SK-N-SH (cell line): ENCODE data around the gene CYP11A1. TPM values are rescaled to one million over a fixed set of nuclear protein-coding genes. Genes with fewer than 3 reads are reported as not detected.

Experiments
- CTCF ChIA-PET: fragments of 300-600, 350-600 bp; formaldehyde crosslinking; extraction: SDS; loops from one replicate; lab custom pipeline; 2021; lab: Yijun Ruan, JAX
- POLR2A ChIA-PET: fragments of 350-600 bp; sonication (Branson Sonifier 250); formaldehyde crosslinking; extraction: SDS; loops from one replicate; lab custom pipeline; 2020; ENCODE audit warnings: antibody characterized with exemption, inconsistent platforms; lab: Yijun Ruan, JAX
- DNase-seq: peaks from one replicate; pipeline ENCODE4 v3.0.0; 2012
- H2AFZ ChIP-seq: fragments of 200-600 bp; sonication (generic); 2 replicates; pipeline ENCODE4 v1.8.1; 2016; ENCODE audit warnings: antibody characterized with exemption, mild to moderate bottlenecking, low read depth
- H3F3A ChIP-seq: fragments of 200-600 bp; sonication (generic); replicated peaks from 2 replicates; pipeline ENCODE3; 2016; ENCODE audit warnings: antibody characterized with exemption, mild to moderate bottlenecking; ENCODE audit not compliant: insufficient read depth
- H3K27ac ChIP-seq, 2 experiments: fragments of 200-500 bp in 1 of 2; fragments of 200-600 bp in 1 of 2; sonication (Bioruptor generic) in 1 of 2; sonication (generic), shearing (Covaris generic) in 1 of 2; 2 replicates each; pipeline versions ENCODE4 v1.5.1 to v1.6.1; 2014 to 2016; ENCODE audit warnings: low read depth in 2 of 2, inconsistent platforms in 1 of 2, low read length in 1 of 2, mild to moderate bottlenecking in 1 of 2, mixed read lengths in 1 of 2
- H3K27me3 ChIP-seq: fragments of 200-600 bp; sonication (generic), shearing (Covaris generic); 2 replicates; pipeline ENCODE4 v1.6.1; 2016; ENCODE audit warnings: mixed run types; ENCODE audit not compliant: insufficient read depth
- H3K36me3 ChIP-seq, 2 experiments: fragments of 200-500 bp in 1 of 2; fragments of 200-600 bp in 1 of 2; sonication (Bioruptor generic) in 1 of 2; sonication (generic) in 1 of 2; replicated peaks in 1 of 2; 2 replicates each; pipeline versions ENCODE3 to v1.5.1; 2014 to 2016; ENCODE audit warnings: low read length in 1 of 2, mild to moderate bottlenecking in 1 of 2; ENCODE audit not compliant: insufficient read depth in 2 of 2, control insufficient read depth in 1 of 2
- H3K4me1 ChIP-seq, 2 experiments: fragments of 200-500 bp in 1 of 2; fragments of 200-600 bp in 1 of 2; sonication (Bioruptor generic) in 1 of 2; sonication (generic), shearing (Covaris generic) in 1 of 2; 2 replicates each; pipeline versions ENCODE4 v1.5.1 to v1.6.1; 2014 to 2016; ENCODE audit warnings: low read depth in 1 of 2, low read length in 1 of 2, mixed run types in 1 of 2; ENCODE audit not compliant: insufficient read depth in 2 of 2, control insufficient read depth in 1 of 2
- H3K4me2 ChIP-seq: fragments of 200-600 bp; sonication (generic), shearing (Covaris generic); 2 replicates; pipeline ENCODE4 v1.6.1; 2017; ENCODE audit warnings: mixed run types
- H3K4me3 ChIP-seq, 2 experiments: fragments of 200-500 bp in 1 of 2; fragments of 200-600 bp in 1 of 2; sonication (Bioruptor generic) in 1 of 2; sonication (generic), shearing (Covaris generic) in 1 of 2; 2 replicates each; pipeline versions ENCODE4 v1.5.1 to v1.8.1; 2014 to 2016; ENCODE audit warnings: low read depth in 2 of 2, inconsistent platforms in 1 of 2, low read length in 1 of 2, mild to moderate bottlenecking in 1 of 2, mixed read lengths in 1 of 2, moderate library complexity in 1 of 2
- H3K79me2 ChIP-seq: fragments of 200-600 bp; sonication (generic); 2 replicates; pipeline ENCODE4 v1.8.1; 2017; ENCODE audit warnings: mild to moderate bottlenecking; ENCODE audit not compliant: insufficient read depth
- H3K9ac ChIP-seq: fragments of 200-600 bp; sonication (generic); 2 replicates; pipeline ENCODE4 v1.6.1; 2017; ENCODE audit warnings: mixed run types
- H3K9me2 ChIP-seq: fragments of 200-600 bp; sonication (generic); 2 replicates; pipeline ENCODE4 v1.6.1; 2017; ENCODE audit warnings: mixed run types
- H3K9me3 ChIP-seq: fragments of 200-600 bp; sonication (generic); 2 replicates; pipeline ENCODE4 v1.6.1; 2017; ENCODE audit warnings: mixed run types, mild to moderate bottlenecking, moderate library complexity
- H4K20me1 ChIP-seq: fragments of 200-600 bp; sonication (generic); 2 replicates; pipeline ENCODE4 v1.6.1; 2017; ENCODE audit warnings: mild to moderate bottlenecking, mixed run types; ENCODE audit not compliant: insufficient read depth
- CTCF ChIP-seq: fragments of 200-600 bp; sonication (generic); IDR thresholded peaks from 2 replicates; pipeline ENCODE4 v1.6.1; 2017; ENCODE audit warnings: antibody characterized with exemption, mild to moderate bottlenecking, moderate library complexity
- ELF1 ChIP-seq: IDR thresholded peaks from 2 replicates; pipeline ENCODE4 v1.4.0; 2012
- EP300 ChIP-seq, 2 experiments: IDR thresholded peaks; 2 replicates each; pipeline versions ENCODE4 v1.4.0 to v1.6.1; 2012; ENCODE audit warnings: borderline replicate concordance in 1 of 2, low read depth in 1 of 2, low read length in 1 of 2
- FOSL2 ChIP-seq: IDR thresholded peaks from 2 replicates; pipeline ENCODE4 v1.4.0; 2012; ENCODE audit warnings: low read depth, mild to moderate bottlenecking, moderate library complexity, borderline replicate concordance
- FOXM1 ChIP-seq: IDR thresholded peaks from 2 replicates; pipeline ENCODE4 v1.4.0; 2012; ENCODE audit warnings: low read depth, mild to moderate bottlenecking
- GABPA ChIP-seq: IDR thresholded peaks from 2 replicates; pipeline ENCODE4 v1.4.0; 2012; ENCODE audit warnings: low read depth, mild to moderate bottlenecking
- GATA2 ChIP-seq: sonication (generic); formaldehyde crosslinking; IDR thresholded peaks from 2 replicates; pipeline ENCODE4 v1.5.0; 2020; ENCODE audit warnings: mild to moderate bottlenecking, missing genetic modification reagents
- JUND ChIP-seq: IDR thresholded peaks from 2 replicates; pipeline ENCODE4 v1.4.0; 2012
- MAX ChIP-seq: IDR thresholded peaks from 2 replicates; pipeline ENCODE4 v1.4.0; 2012; ENCODE audit warnings: low read depth
- MEF2A ChIP-seq: IDR thresholded peaks from 2 replicates; pipeline ENCODE4 v1.4.0; 2012; ENCODE audit warnings: low read depth, borderline replicate concordance
- NRF1 ChIP-seq: IDR thresholded peaks from 2 replicates; pipeline ENCODE4 v1.6.1; 2012; ENCODE audit warnings: low read depth, mild to moderate bottlenecking, low read length
- PBX3 ChIP-seq: IDR thresholded peaks from 2 replicates; pipeline ENCODE4; 2012
- RFX5 ChIP-seq: IDR thresholded peaks from 2 replicates; pipeline ENCODE4 v1.6.1; 2012; ENCODE audit warnings: mild to moderate bottlenecking, improper control_type of control experiment, low read length
- SMC3 ChIP-seq: IDR thresholded peaks from 2 replicates; pipeline ENCODE4 v1.6.1; 2012; ENCODE audit warnings: low read depth, low read length, improper control_type of control experiment
- TAF1 ChIP-seq: IDR thresholded peaks from 2 replicates; pipeline ENCODE4 v1.6.1; 2012; ENCODE audit warnings: low read depth, mild to moderate bottlenecking, low read length, moderate library complexity, borderline replicate concordance
- TCF12 ChIP-seq: IDR thresholded peaks from 2 replicates; pipeline ENCODE4 v1.4.0; 2012
- TEAD4 ChIP-seq: IDR thresholded peaks from 2 replicates; pipeline ENCODE4 v1.4.0; 2012; ENCODE audit warnings: mild to moderate bottlenecking, borderline replicate concordance; ENCODE audit not compliant: insufficient read depth
- USF1 ChIP-seq: IDR thresholded peaks from 2 replicates; pipeline ENCODE4 v1.4.0; 2012; ENCODE audit warnings: low read depth, borderline replicate concordance
- YY1 ChIP-seq: IDR thresholded peaks from 2 replicates; pipeline ENCODE4 v1.4.0; 2012; ENCODE audit warnings: low read depth, mild to moderate bottlenecking
- WGBS: methylation state at CpG from one replicate; pipeline ENCODE4 v1.1.6; 2017; ENCODE audit warnings: low lambda C conversion rate; 5-methylcytosine and 5-hydroxymethylcytosine counted together
- polyA plus RNA-seq, 3 experiments: library from polyadenylated mRNA; depleted of rRNA; stranded (reverse); fragments of >200 nt; gene quantifications; 2 replicates each; pipeline ENCODE4 v1.2.3, GENCODE V29; 2012
- TF ChIP-seq, protein P1 (sequence below): fragments of 150-350 bp; IDR thresholded peaks from 2 replicates; pipeline ENCODE4 v1.6.1; 2017; ENCODE audit warnings: antibody characterized with exemption, low read length, low read depth, borderline replicate concordance
- TF ChIP-seq, protein P2 (sequence below): fragments of 150-350 bp; IDR thresholded peaks from 2 replicates; pipeline ENCODE4 v1.6.1; 2016; ENCODE audit warnings: mild to moderate bottlenecking, low read depth, low read length

Gene CYP11A1
- polyA plus RNA-seq, 1 of the 3 experiments (the other 2 are of a cell fraction) = 0.08 TPM

DNA sequence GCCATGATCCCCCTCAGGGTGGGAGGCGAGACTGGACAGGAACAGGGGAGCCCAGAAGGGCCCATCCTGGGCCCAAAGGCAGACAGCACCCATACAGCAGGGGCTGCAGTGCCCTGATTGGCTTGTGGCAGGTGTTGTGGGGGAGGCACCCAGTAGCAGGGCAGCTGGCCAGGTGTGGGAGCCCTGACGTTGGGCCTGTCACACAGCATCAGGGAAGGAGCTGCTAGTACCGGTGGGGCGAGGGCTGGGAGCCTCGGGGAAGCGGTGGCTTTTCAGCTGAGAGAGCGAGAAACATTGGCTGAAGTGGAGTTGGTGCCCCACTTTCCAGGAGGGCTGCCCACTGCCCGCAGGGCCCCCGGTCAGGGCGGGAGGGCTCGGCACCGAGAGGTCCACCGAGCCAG is 19.7 kb upstream of the CYP11A1 start:
- TF ChIP-seq GATA2 (CRISPR knock-in tag) (no peak), GABPA (no peak), PBX3 (no peak), ELF1 (no peak), MEF2A (no peak), SMC3 (no peak), USF1 (no peak), YY1 (no peak), FOSL2 (no peak), TCF12 (no peak), TAF1 (no peak), JUND (no peak), FOXM1 (no peak), RFX5 (no peak)
- TF ChIP-seq, protein P1, sequence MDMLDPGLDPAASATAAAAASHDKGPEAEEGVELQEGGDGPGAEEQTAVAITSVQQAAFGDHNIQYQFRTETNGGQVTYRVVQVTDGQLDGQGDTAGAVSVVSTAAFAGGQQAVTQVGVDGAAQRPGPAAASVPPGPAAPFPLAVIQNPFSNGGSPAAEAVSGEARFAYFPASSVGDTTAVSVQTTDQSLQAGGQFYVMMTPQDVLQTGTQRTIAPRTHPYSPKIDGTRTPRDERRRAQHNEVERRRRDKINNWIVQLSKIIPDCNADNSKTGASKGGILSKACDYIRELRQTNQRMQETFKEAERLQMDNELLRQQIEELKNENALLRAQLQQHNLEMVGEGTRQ = no peak

GRCh38 chr15:74386496-74387140 is 19.2 kb upstream of the CYP11A1 start:
- H3K9me2 ChIP-seq = no peaks in the 10 kb centered on the region
- H3K4me2 ChIP-seq = no peak overlapping the region
- no peaks in the 10 kb centered on the region for H3K36me3 ChIP-seq
- H4K20me1 ChIP-seq = no peaks in the 10 kb centered on the region
- no peak overlapping the region for H2AFZ ChIP-seq
- ChIA-PET CTCF (interaction anchor here (0.9 to 23.8 kb wide), 5 partner anchors 11 to 245 kb away, joined by 3 to 779 read pairs (median 5); partner anchors contain the start of genes SEMA7A and UBL7), POLR2A (no interaction called here)
- no peaks in the 10 kb centered on the region for H3F3A ChIP-seq
- no peaks in the 10 kb centered on the region for H3K79me2 ChIP-seq
- H3K9me3 ChIP-seq = no peaks in the 10 kb centered on the region
- no peaks in the 10 kb centered on the region for H3K27me3 ChIP-seq
- H3K4me1 ChIP-seq = peaks cover 0 to 30% of the 10 kb centered on the region in 2 experiments; a peak in 1 of 4 replicates
- H3K9ac ChIP-seq = no peak overlapping the region
- H3K4me3 ChIP-seq = no peak overlapping the region
- H3K27ac ChIP-seq = no peak overlapping the region
- 79% methylated on average over 9 of the region's 15 CpGs for WGBS
- no peak for DNase-seq
- no peak for TF ChIP-seq CTCF
- TF ChIP-seq, protein P1 = no peak
- no peak for TF ChIP-seq NRF1
- TF ChIP-seq MAX = no peak
- no peak for TF ChIP-seq RFX5
- TF ChIP-seq MEF2A = no peak
- no peak for TF ChIP-seq EP300 (IDR thresholded peaks at IDR 0.05; ENCODE audit: borderline replicate concordance in 1 of 2, low read depth in 1 of 2, low read length in 1 of 2)
- TF ChIP-seq, protein P2, sequence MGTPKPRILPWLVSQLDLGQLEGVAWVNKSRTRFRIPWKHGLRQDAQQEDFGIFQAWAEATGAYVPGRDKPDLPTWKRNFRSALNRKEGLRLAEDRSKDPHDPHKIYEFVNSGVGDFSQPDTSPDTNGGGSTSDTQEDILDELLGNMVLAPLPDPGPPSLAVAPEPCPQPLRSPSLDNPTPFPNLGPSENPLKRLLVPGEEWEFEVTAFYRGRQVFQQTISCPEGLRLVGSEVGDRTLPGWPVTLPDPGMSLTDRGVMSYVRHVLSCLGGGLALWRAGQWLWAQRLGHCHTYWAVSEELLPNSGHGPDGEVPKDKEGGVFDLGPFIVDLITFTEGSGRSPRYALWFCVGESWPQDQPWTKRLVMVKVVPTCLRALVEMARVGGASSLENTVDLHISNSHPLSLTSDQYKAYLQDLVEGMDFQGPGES = no peak
- TF ChIP-seq TEAD4 = no peak

More for the DNA sequence above, 19.7 kb upstream of the CYP11A1 start:
- Histone ChIP-seq H3K27ac (no peak overlapping the region), H3K9ac (no peak overlapping the region), H3K9me2 (no peaks in the 10 kb centered on the region), H3K27me3 (no peaks in the 10 kb centered on the region), H2AFZ (no peak overlapping the region), H3K4me1 (peaks cover 0 to 34% of the 10 kb centered on the region in 2 experiments; a peak in 1 of 4 replicates), H4K20me1 (no peaks in the 10 kb centered on the region), H3K4me2 (no peak overlapping the region), H3K79me2 (no peaks in the 10 kb centered on the region), H3K36me3 (no peaks in the 10 kb centered on the region), H3F3A (no peaks in the 10 kb centered on the region), H3K4me3 (no peak overlapping the region), H3K9me3 (no peaks in the 10 kb centered on the region)
- POLR2A ChIA-PET = no interaction called here
- no peak for DNase-seq
- CTCF ChIA-PET = interaction anchor here (3.9 to 23.8 kb wide), 2 partner anchors 12 to 57 kb away, joined by 38 to 779 read pairs; partner anchors contain the start of genes SEMA7A and UBL7
- 89% methylated on average over 7 of the region's 13 CpGs for WGBS
